Tibial artery (tissue), 4 donors: ENCODE data around the gene PDCD1LG2.
A peak's percentile ranks its signal among the peaks of the same experiment; 100 is the strongest.
"Not testable (repeated sequence)": the region's sequence is repeated elsewhere in the genome, so short reads cannot be mapped to it uniquely, and the experiment has no call there.

Source experiments
- DNase-seq, 2 donors: peaks; one replicate each; pipeline ENCODE4 v3.0.0-alpha.2; 2019
- H3K27ac ChIP-seq, 2 donors: fragments of 200-600 bp; sonication (generic) in 1 of 2; 1 replicate in 1 of 2; 2 replicates in 1 of 2; pipeline ENCODE4 v1.5.1; 2018 to 2019; ENCODE audit warnings: mild to moderate bottlenecking in 1 of 2
- H3K27me3 ChIP-seq, 2 donors: fragments of 200-600 bp; sonication (generic) in 1 of 2; one replicate each; pipeline versions ENCODE4 v1.5.1 to v1.6.0; 2016 to 2019
- H3K36me3 ChIP-seq, 3 donors: fragments of 200-600 bp; sonication (generic) in 2 of 3; one replicate each; pipeline ENCODE4 v1.5.1; 2016 to 2019; ENCODE audit warnings: mild to moderate bottlenecking in 2 of 3
- H3K4me1 ChIP-seq, 4 donors: fragments of 200-600 bp; sonication (generic) in 2 of 4; 1 replicate in 3 of 4; 2 replicates in 1 of 4; pipeline ENCODE4 v1.5.1; 2016 to 2019
- H3K4me3 ChIP-seq, 2 donors: fragments of 200-600 bp; sonication (generic) in 1 of 2; 1 replicate in 1 of 2; 2 replicates in 1 of 2; pipeline ENCODE4 v1.5.1; 2018 to 2019; ENCODE audit warnings: mild to moderate bottlenecking in 2 of 2
- H3K9me3 ChIP-seq, 3 donors: fragments of 200-600 bp; sonication (generic) in 1 of 3; one replicate each; pipeline ENCODE4 v1.5.1; 2016 to 2019
- CTCF ChIP-seq, 2 experiments: fragments of 200-600 bp in 1 of 2; fragments of 450-650 bp in 1 of 2; IDR thresholded peaks; one replicate each; pipeline ENCODE4 v1.5.1; 2017 to 2019; ENCODE audit warnings: antibody characterized with exemption in 2 of 2, mild to moderate bottlenecking in 1 of 2, moderate library complexity in 1 of 2
- intact Hi-C: fragments of 100-400 bp; cut with DNase I; formaldehyde crosslinking; loops from one replicate; pipeline ENCODE4 v1.15.0; 2023; ENCODE audit warnings: low total_unique reads

PDCD1LG2 gene

DNA sequence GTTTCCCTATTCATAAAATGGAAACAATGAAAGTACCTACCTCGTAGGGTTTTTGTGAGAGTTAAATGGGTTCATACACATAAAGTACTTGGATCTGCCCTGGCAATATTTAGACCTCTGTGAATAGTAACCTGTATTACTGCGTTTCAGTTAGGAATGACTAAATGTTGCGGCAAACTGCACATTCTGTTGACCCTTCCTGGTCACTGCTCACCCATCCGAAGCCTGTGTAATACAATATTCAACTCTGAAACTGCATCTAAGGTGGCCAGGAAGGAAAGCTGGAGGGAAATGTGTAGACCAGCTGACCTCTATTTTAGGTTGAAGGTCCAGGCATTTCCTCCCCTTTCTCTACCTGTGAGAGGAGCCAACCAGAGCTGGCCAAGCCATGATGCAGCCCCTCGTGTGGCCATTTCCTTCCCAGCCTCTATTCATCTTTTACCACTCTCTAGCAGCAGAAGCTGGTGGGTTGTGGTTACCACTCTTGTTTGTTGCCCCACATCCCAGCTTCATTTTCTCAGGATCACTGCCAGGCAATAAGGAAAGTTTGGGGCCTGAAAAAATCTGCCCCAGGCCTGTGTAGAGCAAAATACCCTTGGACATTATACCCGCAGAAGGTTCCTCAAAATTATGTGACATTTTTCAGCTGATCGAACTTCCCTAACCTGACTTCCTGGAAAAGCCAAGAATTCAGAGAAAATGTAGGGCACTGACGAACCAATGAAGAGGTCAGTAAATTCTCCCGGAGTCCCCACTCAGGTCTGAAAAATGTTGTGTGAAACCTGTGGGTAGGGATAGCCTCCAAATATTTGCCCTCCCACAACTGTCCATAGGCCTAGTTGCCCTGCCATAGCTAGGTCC lies 20.5 kb upstream of the PDCD1LG2 start:
- H3K9me3 ChIP-seq = no peaks in the 10 kb centered on the region
- no peak for DNase-seq
- intact Hi-C loops = no loop called here
- H3K36me3 ChIP-seq = no peaks in the 10 kb centered on the region
- no peak for TF ChIP-seq CTCF (IDR thresholded peaks at IDR 0.05)
- no peak overlapping the region for H3K27ac ChIP-seq
- no peaks in the 10 kb centered on the region for H3K27me3 ChIP-seq
- no peaks in the 10 kb centered on the region for H3K4me1 ChIP-seq
- no peak overlapping the region for H3K4me3 ChIP-seq

GRCh38 chr9:5492965-5493678 lies 17.2 kb upstream of the PDCD1LG2 start:
- Histone ChIP-seq H3K27me3 (no peaks in the 10 kb centered on the region), H3K4me3 (no peak overlapping the region), H3K36me3 (no peaks in the 10 kb centered on the region), H3K4me1 (no peaks in the 10 kb centered on the region), H3K27ac (no peak overlapping the region), H3K9me3 (no peaks in the 10 kb centered on the region)
- TF ChIP-seq CTCF (IDR thresholded peaks at IDR 0.05) = no peak
- intact Hi-C loops = no loop called here
- DNase-seq = no peak

DNA sequence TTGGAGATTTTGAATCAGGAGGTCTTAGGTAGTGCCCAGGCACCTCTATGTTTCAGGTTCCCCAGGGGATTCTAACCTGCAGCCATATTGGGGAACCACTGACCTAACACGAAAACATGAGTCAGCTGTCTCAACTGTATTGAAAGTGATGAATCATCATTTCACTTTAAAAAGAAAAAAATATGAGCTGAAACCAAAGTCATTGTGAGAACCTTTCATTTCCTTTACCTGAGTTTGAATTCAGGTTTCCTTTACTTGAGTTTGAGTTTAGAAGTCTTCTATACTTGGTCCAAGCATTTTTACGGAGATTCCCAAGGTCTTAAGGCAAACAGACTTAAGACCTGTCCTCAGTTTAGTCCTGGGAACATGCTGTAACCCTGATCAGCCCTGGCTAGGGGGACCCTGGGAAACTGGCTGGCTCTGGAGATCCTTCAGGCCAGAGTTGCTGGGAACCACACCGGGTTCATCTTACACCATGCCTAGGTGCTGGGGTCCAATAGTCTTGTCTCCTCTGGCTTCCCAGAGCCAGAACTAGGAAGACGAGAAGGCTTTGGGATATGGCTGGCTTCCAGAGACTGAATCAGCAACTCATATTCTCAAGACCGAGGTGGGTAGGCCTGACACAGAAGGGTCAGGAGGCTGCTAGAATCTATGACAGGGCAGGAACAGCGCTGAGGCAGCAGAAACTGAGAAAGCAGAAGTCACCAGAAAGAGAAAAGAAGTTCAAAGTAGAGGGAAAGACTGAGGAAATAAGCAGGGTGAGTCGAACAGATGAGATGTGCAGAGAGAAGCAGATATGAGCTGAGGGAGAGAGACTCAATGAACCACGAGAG lies 16.4 kb upstream of the PDCD1LG2 start:
- H3K9me3 ChIP-seq = no peaks in the 10 kb centered on the region
- no peak overlapping the region for H3K4me3 ChIP-seq
- no peaks in the 10 kb centered on the region for H3K4me1 ChIP-seq
- no peaks in the 10 kb centered on the region for H3K27me3 ChIP-seq
- no peak for TF ChIP-seq CTCF (IDR thresholded peaks at IDR 0.05)
- intact Hi-C loops = no loop called here
- DNase-seq = peak in 1 of 2 donors; percentile 66
- no peak overlapping the region for H3K27ac ChIP-seq
- no peaks in the 10 kb centered on the region for H3K36me3 ChIP-seq

DNA sequence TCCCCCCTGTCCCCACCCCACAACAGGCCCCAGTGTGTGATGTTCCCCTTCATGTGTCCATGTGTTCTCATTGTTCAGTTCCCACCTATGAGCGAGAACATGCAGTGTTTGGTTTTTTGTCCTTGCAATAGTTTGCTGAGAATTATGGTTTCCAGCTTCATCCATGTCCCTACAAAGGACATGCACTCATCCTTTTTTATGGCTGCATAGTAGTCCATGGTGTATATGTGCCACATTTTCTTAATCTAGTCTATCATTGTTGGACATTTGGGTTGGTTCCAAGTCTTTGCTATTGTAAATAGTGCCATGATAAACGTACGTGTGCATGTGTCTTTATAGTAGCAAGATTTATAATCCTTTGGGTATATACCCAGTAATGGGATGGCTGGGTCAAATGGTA lies 15.6 kb upstream of the PDCD1LG2 start:
- H3K27me3 ChIP-seq, H3K36me3 ChIP-seq, intact Hi-C loops, DNase-seq, H3K4me1 ChIP-seq, H3K4me3 ChIP-seq, H3K9me3 ChIP-seq, H3K27ac ChIP-seq: not testable (repeated sequence)

- H3K4me3 ChIP-seq = no peak overlapping the region
- intact Hi-C loops = no loop called here
- DNase-seq = no peak
- H3K27me3 ChIP-seq = no peaks in the 10 kb centered on the region
- no peak for TF ChIP-seq CTCF (IDR thresholded peaks at IDR 0.05)
- H3K27ac ChIP-seq = no peak overlapping the region
- no peaks in the 10 kb centered on the region for H3K4me1 ChIP-seq
- no peaks in the 10 kb centered on the region for H3K36me3 ChIP-seq
- no peaks in the 10 kb centered on the region for H3K9me3 ChIP-seq
Observed at GRCh38 chr9:5499157-5499556, 11.2 kb upstream of the PDCD1LG2 start.
